Peyer's patch (tissue), 4 donors: ENCODE measurements around the gene COX5B.
"Not testable (repeated sequence)": the region's sequence is repeated elsewhere in the genome, so short reads cannot be mapped to it uniquely, and the experiment has no call there.

ENCODE experiments used
- CTCF ChIP-seq, 6 experiments: fragments of 450-650 bp in 4 of 6; fragments of 200-600 bp in 2 of 6; sonication (generic) in 1 of 6; IDR thresholded peaks; one replicate each; pipeline ENCODE4 v1.5.1; 2017 to 2019; ENCODE audit warnings: antibody characterized with exemption in 6 of 6, mild to moderate bottlenecking in 3 of 6, moderate library complexity in 1 of 6
- POLR2A ChIP-seq, 2 donors: fragments of 450-650 bp; IDR thresholded peaks; one replicate each; pipeline ENCODE4 v1.5.1; 2017; ENCODE audit warnings: antibody characterized with exemption in 2 of 2, mild to moderate bottlenecking in 2 of 2, moderate library complexity in 2 of 2

- not testable (repeated sequence) for TF ChIP-seq CTCF, POLR2A (IDR thresholded peaks at IDR 0.05)
Observed at GRCh38 chr2:97605524-97606339, 40.1 kb upstream of the COX5B start.
